LNCAP (cell line): Measurements from ENCODE around the gene ARHGAP18.
A peak's percentile ranks its signal among the peaks of the same experiment; 100 is the strongest.

Experiments
- TF ChIP-seq, protein P1 (sequence below): fragments of 450-650 bp; IDR thresholded peaks from 2 replicates; pipeline ENCODE4 v1.5.1; 2017; ENCODE audit warnings: mild to moderate bottlenecking

ARHGAP18 gene

GRCh38 chr6:129733290-129733689 lies 23.3 kb upstream of the ARHGAP18 start:
- TF ChIP-seq, protein P1, sequence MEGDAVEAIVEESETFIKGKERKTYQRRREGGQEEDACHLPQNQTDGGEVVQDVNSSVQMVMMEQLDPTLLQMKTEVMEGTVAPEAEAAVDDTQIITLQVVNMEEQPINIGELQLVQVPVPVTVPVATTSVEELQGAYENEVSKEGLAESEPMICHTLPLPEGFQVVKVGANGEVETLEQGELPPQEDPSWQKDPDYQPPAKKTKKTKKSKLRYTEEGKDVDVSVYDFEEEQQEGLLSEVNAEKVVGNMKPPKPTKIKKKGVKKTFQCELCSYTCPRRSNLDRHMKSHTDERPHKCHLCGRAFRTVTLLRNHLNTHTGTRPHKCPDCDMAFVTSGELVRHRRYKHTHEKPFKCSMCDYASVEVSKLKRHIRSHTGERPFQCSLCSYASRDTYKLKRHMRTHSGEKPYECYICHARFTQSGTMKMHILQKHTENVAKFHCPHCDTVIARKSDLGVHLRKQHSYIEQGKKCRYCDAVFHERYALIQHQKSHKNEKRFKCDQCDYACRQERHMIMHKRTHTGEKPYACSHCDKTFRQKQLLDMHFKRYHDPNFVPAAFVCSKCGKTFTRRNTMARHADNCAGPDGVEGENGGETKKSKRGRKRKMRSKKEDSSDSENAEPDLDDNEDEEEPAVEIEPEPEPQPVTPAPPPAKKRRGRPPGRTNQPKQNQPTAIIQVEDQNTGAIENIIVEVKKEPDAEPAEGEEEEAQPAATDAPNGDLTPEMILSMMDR: peak; percentile 13; the same call in 1 of the 2 replicates

DNA sequence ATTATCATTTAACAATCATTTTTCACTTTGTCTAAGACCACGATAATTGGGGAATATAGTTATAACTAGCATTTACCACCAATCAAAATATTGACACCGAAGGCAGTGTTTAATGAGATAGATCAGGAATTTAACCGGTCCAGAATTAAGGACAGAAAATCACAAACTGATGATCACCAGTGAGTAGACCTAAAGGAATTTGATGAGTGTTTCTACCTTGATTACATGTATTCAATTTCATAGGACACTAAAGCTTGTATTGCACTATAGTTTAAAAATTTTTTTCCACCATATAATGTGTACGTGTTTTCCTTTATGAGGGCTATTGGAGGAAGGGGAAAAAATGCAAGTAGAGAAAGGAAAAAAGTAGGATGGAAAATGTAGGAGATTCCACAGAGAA lies 22.6 kb upstream of the ARHGAP18 start:
- TF ChIP-seq, protein P1: no peak

GRCh38 chr6:129732034-129732433 lies 22.1 kb upstream of the ARHGAP18 start:
- TF ChIP-seq, protein P1: no peak

DNA sequence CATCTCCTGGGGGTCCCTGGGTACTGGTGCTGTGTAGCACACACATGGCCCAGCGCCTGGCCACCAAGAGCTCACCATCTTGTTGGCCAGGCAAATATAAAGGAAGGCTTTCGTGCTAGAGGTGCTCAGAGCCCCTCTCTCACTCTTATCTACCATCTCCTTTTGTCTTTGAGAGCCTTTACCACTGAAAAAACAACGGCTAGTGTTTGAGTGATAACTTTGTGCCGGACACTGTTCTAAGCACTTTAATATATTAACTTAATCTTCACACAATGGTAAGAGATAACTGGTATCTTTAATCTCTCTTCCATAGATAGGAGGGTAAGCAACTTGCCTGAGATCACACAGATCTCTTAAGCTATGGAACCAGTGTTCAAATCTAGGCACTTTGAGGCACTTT lies 21.5 kb upstream of the ARHGAP18 start:
- TF ChIP-seq, protein P1: no peak

DNA sequence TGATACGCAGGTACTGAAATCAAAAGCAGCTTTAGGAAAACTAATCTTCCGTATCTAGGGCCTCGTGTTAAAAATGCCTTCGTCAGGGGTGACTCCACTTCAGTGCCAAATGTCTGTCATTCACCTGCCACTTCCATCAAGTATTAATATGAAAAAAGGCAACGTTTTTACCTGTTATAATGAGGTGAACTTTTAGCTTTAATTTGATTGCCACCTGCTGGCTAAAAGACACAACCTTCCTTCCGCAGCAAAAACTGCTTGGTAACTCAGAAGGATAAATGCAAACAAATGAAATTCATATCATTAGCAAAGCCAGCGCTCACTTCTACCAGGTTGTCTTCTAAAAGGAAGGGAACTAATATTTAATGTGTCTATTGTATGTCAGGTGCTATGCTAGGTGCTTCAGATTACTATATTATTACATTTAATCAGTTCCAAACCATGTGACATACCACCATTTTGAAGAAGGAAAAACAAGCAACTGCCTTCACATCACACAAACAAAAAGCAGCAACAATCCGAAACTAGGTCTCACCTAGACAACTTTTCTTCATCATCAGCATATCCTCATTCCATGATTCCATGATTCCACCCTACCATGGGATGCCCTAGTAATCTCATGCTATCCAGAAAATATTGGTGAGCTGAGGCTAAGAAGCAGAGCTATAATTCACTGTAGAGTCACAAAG lies 20.6 kb upstream of the ARHGAP18 start:
- TF ChIP-seq, protein P1: peak; percentile 74

DNA sequence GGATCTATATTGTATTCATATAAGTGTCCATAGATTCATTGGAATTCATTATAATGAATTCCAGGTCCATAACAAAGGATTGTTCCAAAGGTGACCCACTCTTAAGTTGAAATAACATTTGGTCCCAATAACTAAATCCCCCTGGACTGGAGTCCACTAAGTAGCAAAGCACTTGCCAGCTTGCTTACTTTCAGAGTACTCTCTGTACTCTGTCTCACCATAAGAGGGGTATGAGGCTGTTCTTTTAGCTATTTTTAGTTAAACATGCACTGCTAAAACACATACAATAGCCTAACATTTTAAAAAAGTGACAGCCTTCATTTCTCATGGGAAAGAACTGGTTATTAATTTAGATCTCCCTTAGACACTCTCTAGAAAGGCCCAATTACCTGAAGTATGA lies 16.7 kb upstream of the ARHGAP18 start:
- TF ChIP-seq, protein P1: no peak

DNA sequence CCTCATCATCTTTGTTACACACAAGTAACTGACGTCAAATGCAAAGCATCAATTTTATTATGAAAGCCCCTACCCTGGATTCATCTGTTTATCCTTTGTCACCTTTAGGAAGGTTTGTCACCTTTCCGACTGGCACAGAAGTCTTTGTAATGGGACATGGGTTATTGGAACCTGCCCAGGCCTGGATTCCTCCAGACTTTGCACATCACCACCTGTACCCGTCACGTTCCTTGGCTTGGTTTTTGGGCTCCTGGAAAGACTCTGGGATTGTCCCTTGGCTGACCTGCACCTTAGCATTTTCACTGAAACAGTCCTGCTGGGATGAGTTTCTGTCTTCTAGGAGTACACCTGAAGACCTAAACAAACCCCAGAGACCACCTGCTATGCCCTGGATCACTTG lies 15.4 kb upstream of the ARHGAP18 start:
- TF ChIP-seq, protein P1: no peak

DNA sequence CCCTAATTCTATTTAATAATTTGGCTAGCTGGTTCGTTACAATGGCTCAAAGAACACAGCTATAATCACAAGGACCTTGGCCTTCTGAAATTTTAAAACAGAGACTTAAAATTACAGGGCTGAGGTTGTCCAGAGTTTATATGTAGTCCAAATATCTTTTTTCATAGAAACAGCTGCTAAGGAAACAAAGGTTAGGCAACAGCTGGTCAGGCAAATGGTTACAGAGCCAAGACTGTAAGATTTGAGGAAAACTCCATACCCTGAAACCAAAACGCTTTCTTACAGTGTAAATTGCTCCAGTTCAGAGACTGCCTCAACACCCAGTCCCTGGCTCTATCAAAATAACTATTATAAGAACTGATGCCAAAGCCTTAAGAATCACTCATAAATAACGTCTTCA lies 9.7 kb upstream of the ARHGAP18 start:
- TF ChIP-seq, protein P1: no peak
